Mesendoderm (in vitro differentiated cells): ENCODE data around the gene FBXL22.

Source experiments
- DNase-seq: peaks from one replicate; pipeline ENCODE4 v3.0.0; 2013
- H2AK5ac ChIP-seq: 2 replicates; pipeline ENCODE4 v1.6.1; 2013; ENCODE audit warnings: low read length, inconsistent platforms
- H2BK120ac ChIP-seq: 2 replicates; pipeline ENCODE4 v1.6.1; 2013; ENCODE audit warnings: low read depth, mild to moderate bottlenecking, low read length, moderate library complexity, mixed read lengths
- H2BK15ac ChIP-seq: replicated peaks from 2 replicates; pipeline ENCODE4 v1.6.1; 2013; ENCODE audit warnings: low read depth, mild to moderate bottlenecking, moderate library complexity
- H2BK5ac ChIP-seq: 2 replicates; pipeline ENCODE4 v1.6.1; 2013; ENCODE audit warnings: low read length, inconsistent platforms
- H3K18ac ChIP-seq: 2 replicates; pipeline ENCODE4 v1.6.1; 2013; ENCODE audit warnings: mild to moderate bottlenecking, low read length, mixed read lengths
- H3K23ac ChIP-seq: one replicate; pipeline ENCODE4 v1.6.1; 2013; ENCODE audit warnings: low read length
- H3K27ac ChIP-seq: 2 replicates; pipeline ENCODE4 v1.5.1; 2013; ENCODE audit warnings: low read depth, mild to moderate bottlenecking, inconsistent platforms, low read length, moderate library complexity
- H3K27me3 ChIP-seq: 2 replicates; pipeline ENCODE4 v1.6.1; 2013; ENCODE audit warnings: low read length, control low read depth, mild to moderate bottlenecking, inconsistent platforms; ENCODE audit not compliant: insufficient read depth, poor library complexity
- H3K36me3 ChIP-seq: 2 replicates; pipeline ENCODE4 v1.6.1; 2013; ENCODE audit warnings: low read length, inconsistent platforms; ENCODE audit not compliant: control insufficient read depth, insufficient read depth
- H3K4ac ChIP-seq: one replicate; pipeline ENCODE4 v1.6.1; 2013; ENCODE audit warnings: low read depth, mild to moderate bottlenecking, low read length, moderate library complexity
- H3K4me1 ChIP-seq: 2 replicates; pipeline ENCODE4 v1.6.1; 2013; ENCODE audit warnings: low read depth, low read length, inconsistent platforms; ENCODE audit not compliant: control insufficient read depth
- H3K4me2 ChIP-seq: 2 replicates; pipeline ENCODE4 v1.6.1; 2013; ENCODE audit warnings: low read length
- H3K4me3 ChIP-seq: 2 replicates; pipeline ENCODE4 v1.5.1; 2013; ENCODE audit warnings: mild to moderate bottlenecking, low read length
- H3K56ac ChIP-seq: one replicate; pipeline ENCODE4 v1.6.1; 2013; ENCODE audit warnings: low read length
- H3K79me1 ChIP-seq: 2 replicates; pipeline ENCODE4 v1.6.1; 2013; ENCODE audit warnings: low read length, inconsistent platforms
- H3K79me2 ChIP-seq: 2 replicates; pipeline ENCODE4 v1.6.1; 2013; ENCODE audit warnings: mild to moderate bottlenecking, low read length; ENCODE audit not compliant: control insufficient read depth, insufficient read depth
- H3K9ac ChIP-seq: 2 replicates; pipeline ENCODE4 v1.6.1; 2013; ENCODE audit warnings: low read length, inconsistent platforms
- H4K5ac ChIP-seq: one replicate; pipeline ENCODE4 v1.6.1; 2013; ENCODE audit warnings: low read length
- H4K8ac ChIP-seq: one replicate; pipeline ENCODE4 v1.6.1; 2013; ENCODE audit warnings: low read depth, mild to moderate bottlenecking, control low read depth, low read length, moderate library complexity
- WGBS: extraction: QIAGEN DNeasy Blood & Tissue Kit; methylation state at CpG from one replicate; pipeline ENCODE4 v1.1.7; 2013; ENCODE audit warnings: low lambda C conversion rate, missing lambda C conversion rate; ENCODE audit not compliant: insufficient coverage; ENCODE audit errors: extremely low coverage; 5-methylcytosine and 5-hydroxymethylcytosine counted together

FBXL22 gene

DNA sequence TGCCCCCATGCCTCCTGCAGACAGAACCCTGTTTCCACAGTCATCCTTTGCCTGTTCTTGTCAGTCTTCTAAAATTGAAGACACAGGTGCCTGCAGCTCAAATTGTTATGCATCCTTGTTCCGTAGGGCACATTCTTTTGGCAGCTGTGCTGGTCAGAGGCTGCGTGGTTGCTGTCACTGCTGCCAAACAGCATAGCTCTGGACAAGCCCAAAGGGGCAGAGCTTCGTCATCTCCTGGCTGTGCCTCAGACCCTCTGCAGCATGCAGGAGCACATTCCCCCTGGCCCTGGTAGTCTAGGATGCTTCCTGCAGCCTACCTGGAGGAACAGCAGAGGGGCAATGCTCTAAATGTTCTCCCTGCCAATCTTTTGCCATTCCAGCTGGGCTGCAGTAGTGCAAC, 2.1 kb upstream of the FBXL22 start:
- H3K4me1 ChIP-seq, result no peaks in the 10 kb centered on the region
- no peak overlapping the region for H3K4ac ChIP-seq
- H3K36me3 ChIP-seq, result peaks cover 4% of the 10 kb centered on the region
- H4K8ac ChIP-seq, result no peak overlapping the region
- H3K23ac ChIP-seq, result no peak overlapping the region
- H3K4me3 ChIP-seq, result no peak overlapping the region
- H3K79me2 ChIP-seq, result no peaks in the 10 kb centered on the region
- no peak overlapping the region for H3K9ac ChIP-seq
- H3K4me2 ChIP-seq, result no peak overlapping the region
- no peak for DNase-seq
- H2BK15ac ChIP-seq, result no peak overlapping the region
- H2BK5ac ChIP-seq, result no peak overlapping the region
- no peak overlapping the region for H3K18ac ChIP-seq
- no peak overlapping the region for H2AK5ac ChIP-seq
- no peak overlapping the region for H3K56ac ChIP-seq
- H3K79me1 ChIP-seq, result no peaks in the 10 kb centered on the region
- no peak overlapping the region for H3K27ac ChIP-seq
- WGBS, result no CpG with 5 or more reads among the region's 3 CpGs
- H3K27me3 ChIP-seq, result no peaks in the 10 kb centered on the region
- H4K5ac ChIP-seq, result no peak overlapping the region
- no peak overlapping the region for H2BK120ac ChIP-seq

DNA sequence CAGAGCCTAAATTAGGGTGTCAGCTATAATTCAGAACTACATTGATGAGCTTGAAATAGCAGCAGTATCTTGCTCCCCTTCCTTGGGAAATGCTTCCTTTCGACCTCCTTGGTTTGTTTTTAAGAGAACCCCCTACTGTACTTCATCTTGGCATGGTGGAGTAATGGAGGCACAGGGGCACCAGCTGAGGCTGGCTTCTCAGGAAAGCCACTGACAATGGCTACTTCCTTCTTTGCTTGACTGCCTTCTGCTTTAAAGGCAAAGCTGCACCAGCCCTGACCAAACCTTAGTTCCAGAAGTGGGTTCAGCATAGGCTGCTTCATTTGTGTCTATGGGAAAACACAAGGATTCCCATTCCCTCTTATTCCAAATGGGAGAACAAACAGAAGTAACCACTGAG, 1.5 kb upstream of the FBXL22 start:
- no peak for DNase-seq
- no peaks in the 10 kb centered on the region for H3K79me1 ChIP-seq
- no peak overlapping the region for H3K9ac ChIP-seq
- H2BK5ac ChIP-seq, result no peak overlapping the region
- H3K4me1 ChIP-seq, result no peaks in the 10 kb centered on the region
- no peak overlapping the region for H3K27ac ChIP-seq
- no peaks in the 10 kb centered on the region for H3K27me3 ChIP-seq
- no peaks in the 10 kb centered on the region for H3K79me2 ChIP-seq
- no peak overlapping the region for H2AK5ac ChIP-seq
- H4K8ac ChIP-seq, result no peak overlapping the region
- H3K56ac ChIP-seq, result no peak overlapping the region
- no CpG with 5 or more reads among the region's 1 CpG for WGBS
- H3K4me3 ChIP-seq, result no peak overlapping the region
- no peak overlapping the region for H3K4ac ChIP-seq
- H3K4me2 ChIP-seq, result no peak overlapping the region
- H3K18ac ChIP-seq, result no peak overlapping the region
- H2BK120ac ChIP-seq, result no peak overlapping the region
- no peak overlapping the region for H2BK15ac ChIP-seq
- H4K5ac ChIP-seq, result no peak overlapping the region
- H3K36me3 ChIP-seq, result peaks cover 2% of the 10 kb centered on the region
- no peak overlapping the region for H3K23ac ChIP-seq

DNA sequence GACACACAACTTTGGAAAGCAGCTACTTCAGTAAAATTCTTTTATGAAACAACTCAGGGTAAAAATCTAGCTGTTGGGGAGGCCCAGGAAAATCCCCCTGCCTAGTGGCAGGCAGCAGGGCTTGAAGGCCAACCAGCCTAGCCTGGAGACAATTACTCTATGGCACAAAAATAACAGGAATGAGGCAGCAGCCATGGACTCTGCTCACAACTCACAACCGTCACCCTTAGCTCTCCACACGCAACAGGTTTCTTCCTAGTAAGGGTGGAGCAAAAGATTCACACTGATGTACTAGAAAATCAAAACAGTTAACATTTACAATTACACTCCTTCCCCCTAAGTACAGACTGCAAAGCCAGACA, 530 bp upstream of the FBXL22 start:
- Histone ChIP-seq H3K56ac (no peak overlapping the region), H3K36me3 (no peaks in the 10 kb centered on the region), H3K4me2 (no peak overlapping the region), H2BK120ac (no peak overlapping the region), H2AK5ac (no peak overlapping the region), H2BK5ac (no peak overlapping the region), H3K23ac (no peak overlapping the region), H3K4me1 (no peaks in the 10 kb centered on the region), H3K27ac (no peak overlapping the region), H3K4me3 (no peak overlapping the region), H3K79me2 (no peaks in the 10 kb centered on the region), H3K27me3 (no peaks in the 10 kb centered on the region), H3K4ac (no peak overlapping the region), H4K8ac (no peak overlapping the region), H3K9ac (no peak overlapping the region), H3K79me1 (no peaks in the 10 kb centered on the region), H3K18ac (no peak overlapping the region), H4K5ac (no peak overlapping the region), H2BK15ac (no peak overlapping the region)
- WGBS, result no CpG with 5 or more reads among the region's 2 CpGs
- no peak for DNase-seq

DNA sequence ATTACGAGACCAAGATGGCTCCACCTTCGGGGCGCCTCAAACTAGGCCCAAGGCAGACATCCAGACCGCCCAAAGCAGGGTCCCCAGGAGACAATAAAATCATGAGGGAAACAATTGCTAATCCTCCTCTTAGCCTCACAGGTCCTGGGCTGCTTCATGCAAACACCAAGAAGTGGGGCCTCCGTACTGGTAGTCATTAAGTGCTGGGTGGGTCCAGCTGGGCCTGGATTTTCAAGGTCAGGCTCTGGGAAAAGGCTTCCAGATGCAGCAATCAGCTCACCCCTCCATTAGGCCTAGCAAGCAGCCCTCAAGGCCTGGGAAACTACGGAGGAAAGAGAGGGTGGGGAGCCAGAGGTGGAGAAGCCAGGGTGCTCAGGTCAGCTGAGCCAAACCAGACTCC, 634 bp downstream of the FBXL22 start:
- no peak overlapping the region for H3K4me2 ChIP-seq
- H2BK120ac ChIP-seq, result no peak overlapping the region
- H3K56ac ChIP-seq, result no peak overlapping the region
- no peak overlapping the region for H2BK15ac ChIP-seq
- no peak overlapping the region for H3K4me3 ChIP-seq
- H3K36me3 ChIP-seq, result no peaks in the 10 kb centered on the region
- no peaks in the 10 kb centered on the region for H3K79me2 ChIP-seq
- H4K5ac ChIP-seq, result no peak overlapping the region
- H3K23ac ChIP-seq, result no peak overlapping the region
- no peak overlapping the region for H4K8ac ChIP-seq
- H3K27ac ChIP-seq, result no peak overlapping the region
- no peak overlapping the region for H3K9ac ChIP-seq
- no peaks in the 10 kb centered on the region for H3K4me1 ChIP-seq
- DNase-seq, result no peak
- H2AK5ac ChIP-seq, result no peak overlapping the region
- H3K27me3 ChIP-seq, result no peaks in the 10 kb centered on the region
- no CpG with 5 or more reads among the region's 6 CpGs for WGBS
- H3K79me1 ChIP-seq, result no peaks in the 10 kb centered on the region
- H3K4ac ChIP-seq, result no peak overlapping the region
- no peak overlapping the region for H2BK5ac ChIP-seq
- no peak overlapping the region for H3K18ac ChIP-seq

DNA sequence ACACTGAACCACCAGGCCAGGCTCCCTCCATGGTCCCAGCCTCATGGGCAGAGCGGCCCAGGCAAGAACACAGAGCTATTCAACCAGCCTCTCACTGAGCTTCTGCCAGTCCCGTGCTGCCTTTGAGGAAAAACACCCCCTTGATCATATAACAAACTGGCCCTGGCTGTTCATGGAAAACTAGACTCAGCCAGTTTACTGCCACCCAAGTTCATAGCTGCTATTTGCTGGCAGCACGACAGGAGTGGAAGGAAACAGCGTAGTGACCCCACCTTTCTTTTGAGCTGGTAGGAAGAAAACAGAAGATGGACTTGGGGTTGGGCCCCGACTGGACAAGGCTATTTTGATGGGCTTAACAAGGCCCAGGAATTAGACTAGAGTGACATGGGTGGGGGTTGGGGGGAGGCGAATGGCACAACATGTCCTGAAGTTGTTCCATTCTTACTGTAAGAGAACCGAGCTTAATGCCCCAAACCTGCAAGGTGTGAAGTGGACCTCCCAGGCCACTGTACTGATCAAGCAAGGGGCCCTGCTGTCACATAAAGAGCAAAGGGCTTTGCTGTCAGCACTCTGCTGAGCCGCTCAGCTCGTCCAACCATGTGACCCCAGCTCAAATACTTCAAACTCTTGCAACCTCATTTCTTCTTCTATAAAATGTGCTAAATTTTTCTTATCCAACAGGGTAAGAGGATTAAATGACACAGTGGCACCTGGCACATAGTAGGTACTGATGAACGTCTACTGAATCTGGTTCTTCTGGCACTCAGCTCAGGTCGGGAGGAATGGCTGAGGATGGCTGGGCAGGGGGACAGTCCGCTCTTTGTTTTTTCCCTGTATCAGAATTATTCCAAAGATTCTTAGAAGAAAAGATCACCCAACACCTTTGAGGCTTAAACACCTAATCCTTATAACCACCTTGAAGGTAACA, 1.6 kb downstream of the FBXL22 start:
- no peak overlapping the region for H2AK5ac ChIP-seq
- no CpG with 5 or more reads among the region's 12 CpGs for WGBS
- H3K27ac ChIP-seq, result no peak overlapping the region
- no peak overlapping the region for H4K8ac ChIP-seq
- no peaks in the 10 kb centered on the region for H3K36me3 ChIP-seq
- H3K23ac ChIP-seq, result no peak overlapping the region
- H3K4me3 ChIP-seq, result no peak overlapping the region
- H3K4ac ChIP-seq, result no peak overlapping the region
- no peak overlapping the region for H3K18ac ChIP-seq
- no peaks in the 10 kb centered on the region for H3K27me3 ChIP-seq
- H2BK15ac ChIP-seq, result no peak overlapping the region
- H3K79me1 ChIP-seq, result no peaks in the 10 kb centered on the region
- H2BK5ac ChIP-seq, result no peak overlapping the region
- H2BK120ac ChIP-seq, result no peak overlapping the region
- H3K4me1 ChIP-seq, result no peaks in the 10 kb centered on the region
- no peaks in the 10 kb centered on the region for H3K79me2 ChIP-seq
- no peak overlapping the region for H3K4me2 ChIP-seq
- DNase-seq, result no peak
- no peak overlapping the region for H3K9ac ChIP-seq
- no peak overlapping the region for H4K5ac ChIP-seq
- no peak overlapping the region for H3K56ac ChIP-seq
